Thyroid gland (tissue), 4 donors: ENCODE measurements around the gene DMD. TPM values are rescaled to one million over a fixed set of nuclear protein-coding genes. Genes with fewer than 3 reads are reported as not detected.

Experiments used
- DNase-seq, 2 donors: peaks; one replicate each; pipeline ENCODE4 v3.0.0-alpha.2; 2019
- H3K27ac ChIP-seq, 3 donors: fragments of 200-600 bp; sonication (generic); 1 replicate in 2 of 3; 2 replicates in 1 of 3; pipeline ENCODE4 v1.5.1; 2016 to 2019; ENCODE audit warnings: mild to moderate bottlenecking in 1 of 3, moderate library complexity in 1 of 3
- H3K27me3 ChIP-seq: fragments of 200-600 bp; sonication (generic); one replicate; pipeline ENCODE4 v1.5.1; 2019
- H3K36me3 ChIP-seq, 2 donors: fragments of 200-600 bp; sonication (generic); one replicate each; pipeline ENCODE4 v1.5.1; 2016 to 2019
- H3K4me1 ChIP-seq, 2 donors: fragments of 200-600 bp; sonication (generic); one replicate each; pipeline ENCODE4 v1.5.1; 2017 to 2019
- H3K4me3 ChIP-seq, 3 donors: fragments of 200-600 bp; sonication (generic); replicated peaks in 1 of 3; 1 replicate in 2 of 3; 2 replicates in 1 of 3; pipeline ENCODE4 v1.5.1; 2016; ENCODE audit warnings: mild to moderate bottlenecking in 1 of 3
- H3K9me3 ChIP-seq: fragments of 200-600 bp; sonication (generic); one replicate; pipeline ENCODE4 v1.5.1; 2017
- CTCF ChIP-seq, 6 experiments: fragments of 200-600 bp in 3 of 6; fragments of 450-650 bp in 3 of 6; sonication (generic) in 3 of 6; IDR thresholded peaks; one replicate each; pipeline ENCODE4 v1.5.1; 2016 to 2019; ENCODE audit warnings: antibody characterized with exemption in 6 of 6, mild to moderate bottlenecking in 2 of 6, inconsistent platforms in 1 of 6, moderate library complexity in 1 of 6
- POLR2A ChIP-seq, 2 donors: fragments of 450-650 bp; IDR thresholded peaks; one replicate each; pipeline ENCODE4 v1.6.1; 2017; ENCODE audit warnings: antibody characterized with exemption in 2 of 2, mild to moderate bottlenecking in 2 of 2, moderate library complexity in 1 of 2
- WGBS, 2 donors: methylation state at CpG; one replicate each; pipeline ENCODE4 v1.1.5; 2017; 5-methylcytosine and 5-hydroxymethylcytosine counted together
- intact Hi-C: fragments of 100-400 bp; cut with DNase I; formaldehyde crosslinking; loops from one replicate; pipeline ENCODE4 v1.15.1; 2023
- total RNA-seq, 4 donors: library from RNA; depleted of rRNA; stranded (reverse); fragments of >200 nt; gene quantifications; one replicate each; pipeline ENCODE4 v1.2.3, GENCODE V29; 2016

The DMD gene
- total RNA-seq, 4 donors from 2014 or later: 16.5 to 24.0 (median 21.7) TPM

- TF ChIP-seq CTCF (IDR thresholded peaks at IDR 0.05) (no peak), POLR2A (IDR thresholded peaks at IDR 0.05) (no peak)
- Histone ChIP-seq H3K27ac (no peak overlapping the region), H3K9me3 (no peaks in the 10 kb centered on the region), H3K4me3 (no peak overlapping the region), H3K4me1 (no peaks in the 10 kb centered on the region), H3K27me3 (no peaks in the 10 kb centered on the region), H3K36me3 (no peaks in the 10 kb centered on the region)
- 92 to 94% methylated on average over 3 of the region's 3 CpGs for WGBS, 2 donors
- intact Hi-C loops: no loop called here
- no peak for DNase-seq
Measured at GRCh38 chrX:31805781-31806180, 1405.6 kb downstream of the DMD start.

DNA sequence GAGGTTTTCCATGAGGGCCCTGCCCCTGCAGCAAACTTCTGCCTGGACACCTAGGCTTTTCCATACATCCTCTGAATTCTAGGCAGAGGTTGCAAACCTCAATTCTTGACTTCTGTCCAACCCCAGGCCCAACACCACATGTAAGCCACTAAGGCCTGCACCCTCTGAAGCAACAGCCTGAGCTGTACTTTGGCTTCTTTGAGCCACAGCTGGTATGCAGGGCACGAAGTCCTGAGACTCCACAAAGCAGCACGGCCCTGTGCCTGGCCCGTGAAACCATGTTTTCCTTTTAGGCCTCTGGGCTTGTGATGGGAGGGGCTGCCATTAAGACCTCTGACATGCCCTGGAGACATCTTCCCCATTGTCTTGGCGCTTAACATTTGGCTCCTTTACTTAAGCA is 1411.1 kb downstream of the DMD start:
- DNase-seq: no peak
- no peak overlapping the region for H3K27ac ChIP-seq
- H3K4me1 ChIP-seq: no peaks in the 10 kb centered on the region
- no peaks in the 10 kb centered on the region for H3K27me3 ChIP-seq
- no peak overlapping the region for H3K4me3 ChIP-seq
- no peaks in the 10 kb centered on the region for H3K9me3 ChIP-seq
- WGBS, 2 donors: 78 to 86% methylated on average over 1 to 2 of the region's 4 CpGs
- no peak for TF ChIP-seq POLR2A (IDR thresholded peaks at IDR 0.05)
- no peak for TF ChIP-seq CTCF (IDR thresholded peaks at IDR 0.05)
- intact Hi-C loops: no loop called here
- H3K36me3 ChIP-seq: no peaks in the 10 kb centered on the region

DNA sequence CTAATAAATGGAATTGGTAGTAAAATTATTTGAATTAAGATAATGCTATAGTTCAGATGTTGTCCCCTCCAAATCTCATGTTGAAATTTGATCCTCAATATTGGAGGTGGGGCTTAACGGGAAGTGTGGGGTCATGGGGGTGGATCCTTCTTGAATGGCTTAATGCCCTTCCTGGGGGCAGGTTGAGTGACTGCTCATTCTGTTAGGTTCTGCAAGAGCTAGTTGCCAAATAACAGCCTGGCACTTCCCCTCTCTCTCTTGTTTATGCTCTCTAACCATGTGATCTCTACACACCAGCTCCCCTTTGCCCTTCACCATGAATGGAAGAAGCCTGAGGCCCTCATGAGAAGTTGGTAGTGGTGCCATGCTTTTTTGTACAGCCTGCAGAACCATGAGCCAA is 1414.7 kb downstream of the DMD start:
- intact Hi-C loops: no loop called here
- TF ChIP-seq CTCF (IDR thresholded peaks at IDR 0.05): no peak
- no peak for TF ChIP-seq POLR2A (IDR thresholded peaks at IDR 0.05)
- Histone ChIP-seq H3K27me3 (no peaks in the 10 kb centered on the region), H3K9me3 (no peaks in the 10 kb centered on the region), H3K36me3 (no peaks in the 10 kb centered on the region), H3K27ac (no peak overlapping the region), H3K4me3 (no peak overlapping the region), H3K4me1 (no peaks in the 10 kb centered on the region)
- WGBS, 2 donors: 67 to 82% methylated on average over 1 of the region's 1 CpG
- no peak for DNase-seq

DNA sequence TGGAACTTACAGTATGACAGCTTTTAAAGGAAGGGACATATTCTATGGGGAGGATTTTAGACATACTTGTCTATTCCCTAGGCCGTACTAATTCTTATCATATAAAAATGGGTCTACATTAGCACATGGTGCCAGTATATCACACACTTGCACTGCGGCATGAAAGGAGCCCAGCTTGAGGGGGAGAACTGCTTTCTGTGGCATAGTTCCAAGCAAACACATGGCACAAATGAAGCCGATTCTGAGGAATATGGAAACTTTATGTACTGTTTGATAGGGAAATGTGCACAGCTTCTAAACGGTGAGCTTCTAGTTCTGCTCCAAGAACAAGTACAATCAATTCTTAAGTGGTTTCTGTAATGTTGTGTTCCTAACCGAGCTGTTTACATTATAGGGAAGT is 1463.9 kb downstream of the DMD start:
- WGBS, 2 donors: 43 to 55% methylated on average over 5 of the region's 5 CpGs
- Histone ChIP-seq H3K36me3 (no peaks in the 10 kb centered on the region), H3K4me3 (no peak overlapping the region), H3K4me1 (no peaks in the 10 kb centered on the region), H3K27me3 (no peaks in the 10 kb centered on the region), H3K27ac (no peak overlapping the region), H3K9me3 (no peaks in the 10 kb centered on the region)
- intact Hi-C loops: no loop called here
- TF ChIP-seq POLR2A (IDR thresholded peaks at IDR 0.05) (no peak), CTCF (IDR thresholded peaks at IDR 0.05) (no peak)
- DNase-seq: no peak

- intact Hi-C loops: no loop called here
- TF ChIP-seq CTCF (IDR thresholded peaks at IDR 0.05) (no peak), POLR2A (IDR thresholded peaks at IDR 0.05) (no peak)
- Histone ChIP-seq H3K36me3 (no peaks in the 10 kb centered on the region), H3K4me3 (no peak overlapping the region), H3K27ac (no peak overlapping the region), H3K4me1 (no peaks in the 10 kb centered on the region), H3K9me3 (no peaks in the 10 kb centered on the region), H3K27me3 (no peaks in the 10 kb centered on the region)
- no peak for DNase-seq
- WGBS, 2 donors: 85 to 87% methylated on average over 4 of the region's 4 CpGs
Measured at GRCh38 chrX:31743004-31743403, 1468.3 kb downstream of the DMD start.
